Neutrophil (primary cell): Measurements from ENCODE around the gene GCK.

Experiments
- H3K27ac ChIP-seq: fragments of 200-600 bp; sonication (generic); 2 replicates; pipeline ENCODE4 v1.5.1; 2016; ENCODE audit warnings: mild to moderate bottlenecking, moderate library complexity
- H3K27me3 ChIP-seq: fragments of 200-600 bp; sonication (generic); 2 replicates; pipeline ENCODE4 v1.6.0; 2016; ENCODE audit warnings: mild to moderate bottlenecking
- H3K36me3 ChIP-seq: fragments of 200-600 bp; sonication (generic); 2 replicates; pipeline ENCODE4 v1.5.1; 2017
- H3K4me1 ChIP-seq, 2 experiments: fragments of 200-600 bp in 1 of 2; sonication (generic) in 1 of 2; 1 replicate in 1 of 2; 2 replicates in 1 of 2; pipeline versions ENCODE4 v1.5.1 to v1.6.1; 2013 to 2016; ENCODE audit warnings: low read depth in 1 of 2, low read length in 1 of 2, mild to moderate bottlenecking in 1 of 2, moderate library complexity in 1 of 2; ENCODE audit not compliant: control insufficient read depth in 1 of 2, insufficient read depth in 1 of 2
- H3K4me3 ChIP-seq, 2 experiments: fragments of 200-600 bp in 1 of 2; sonication (generic) in 1 of 2; 1 replicate in 1 of 2; 2 replicates in 1 of 2; pipeline ENCODE4 v1.5.1; 2013 to 2016; ENCODE audit warnings: low read depth in 1 of 2, low read length in 1 of 2, mild to moderate bottlenecking in 1 of 2, moderate library complexity in 1 of 2
- H3K9me3 ChIP-seq: fragments of 200-600 bp; sonication (generic); 2 replicates; pipeline ENCODE4 v1.5.1; 2016
- TF ChIP-seq, protein P1 (sequence below): fragments of 200-600 bp; sonication (generic); IDR thresholded peaks from 2 replicates; pipeline ENCODE4 v1.5.1; 2016; ENCODE audit warnings: antibody characterized with exemption

The GCK gene

DNA sequence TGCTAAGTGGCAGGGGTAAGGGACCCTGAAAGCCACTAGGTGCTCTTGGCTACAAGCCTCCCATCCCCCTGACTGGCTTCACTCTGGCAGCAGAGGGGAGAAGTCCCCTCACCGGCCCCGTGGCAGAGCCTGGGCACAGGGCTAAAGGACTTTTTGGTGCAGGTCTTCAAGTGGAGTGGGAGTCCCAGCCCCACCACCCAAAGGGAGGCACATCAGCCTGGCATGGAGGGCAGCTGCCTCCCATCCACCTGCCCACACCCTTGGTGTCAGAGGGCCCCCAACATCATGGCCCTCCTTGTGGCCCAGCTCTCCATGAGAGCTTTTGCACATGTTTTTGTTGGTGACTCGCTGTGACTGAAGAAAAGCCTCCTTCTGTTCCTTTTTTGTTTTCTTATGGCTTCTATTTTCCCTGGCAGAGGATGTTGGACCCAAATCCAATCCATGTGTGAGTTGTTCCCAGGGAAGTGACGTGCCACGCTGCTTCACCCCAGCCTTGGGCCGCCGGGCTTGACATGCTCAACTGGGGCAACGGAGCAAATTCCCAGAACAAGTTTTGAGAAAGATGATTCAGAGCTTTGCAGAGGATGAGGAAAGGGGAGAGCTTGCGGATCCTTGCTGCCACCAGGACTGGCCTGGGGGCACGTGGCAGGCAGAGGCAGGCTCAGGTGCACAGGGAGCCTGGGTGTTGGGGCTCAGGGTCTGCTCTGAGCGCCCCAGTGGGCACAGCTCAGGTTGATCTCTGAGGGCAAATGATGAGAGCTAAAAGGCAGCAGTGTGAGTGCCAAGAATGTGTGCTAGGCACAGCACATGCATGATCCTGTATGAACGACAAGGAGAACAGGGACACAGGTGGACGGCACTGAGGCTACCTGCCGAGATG lies 87.0 kb downstream of the GCK start:
- no peaks in the 10 kb centered on the region for H3K4me1 ChIP-seq
- H3K36me3 ChIP-seq, result no peaks in the 10 kb centered on the region
- H3K9me3 ChIP-seq, result no peaks in the 10 kb centered on the region
- H3K4me3 ChIP-seq, result no peak overlapping the region
- TF ChIP-seq, protein P1, sequence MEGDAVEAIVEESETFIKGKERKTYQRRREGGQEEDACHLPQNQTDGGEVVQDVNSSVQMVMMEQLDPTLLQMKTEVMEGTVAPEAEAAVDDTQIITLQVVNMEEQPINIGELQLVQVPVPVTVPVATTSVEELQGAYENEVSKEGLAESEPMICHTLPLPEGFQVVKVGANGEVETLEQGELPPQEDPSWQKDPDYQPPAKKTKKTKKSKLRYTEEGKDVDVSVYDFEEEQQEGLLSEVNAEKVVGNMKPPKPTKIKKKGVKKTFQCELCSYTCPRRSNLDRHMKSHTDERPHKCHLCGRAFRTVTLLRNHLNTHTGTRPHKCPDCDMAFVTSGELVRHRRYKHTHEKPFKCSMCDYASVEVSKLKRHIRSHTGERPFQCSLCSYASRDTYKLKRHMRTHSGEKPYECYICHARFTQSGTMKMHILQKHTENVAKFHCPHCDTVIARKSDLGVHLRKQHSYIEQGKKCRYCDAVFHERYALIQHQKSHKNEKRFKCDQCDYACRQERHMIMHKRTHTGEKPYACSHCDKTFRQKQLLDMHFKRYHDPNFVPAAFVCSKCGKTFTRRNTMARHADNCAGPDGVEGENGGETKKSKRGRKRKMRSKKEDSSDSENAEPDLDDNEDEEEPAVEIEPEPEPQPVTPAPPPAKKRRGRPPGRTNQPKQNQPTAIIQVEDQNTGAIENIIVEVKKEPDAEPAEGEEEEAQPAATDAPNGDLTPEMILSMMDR, result no peak
- H3K27me3 ChIP-seq, result peaks cover 58% of the 10 kb centered on the region
- H3K27ac ChIP-seq, result no peak overlapping the region

DNA sequence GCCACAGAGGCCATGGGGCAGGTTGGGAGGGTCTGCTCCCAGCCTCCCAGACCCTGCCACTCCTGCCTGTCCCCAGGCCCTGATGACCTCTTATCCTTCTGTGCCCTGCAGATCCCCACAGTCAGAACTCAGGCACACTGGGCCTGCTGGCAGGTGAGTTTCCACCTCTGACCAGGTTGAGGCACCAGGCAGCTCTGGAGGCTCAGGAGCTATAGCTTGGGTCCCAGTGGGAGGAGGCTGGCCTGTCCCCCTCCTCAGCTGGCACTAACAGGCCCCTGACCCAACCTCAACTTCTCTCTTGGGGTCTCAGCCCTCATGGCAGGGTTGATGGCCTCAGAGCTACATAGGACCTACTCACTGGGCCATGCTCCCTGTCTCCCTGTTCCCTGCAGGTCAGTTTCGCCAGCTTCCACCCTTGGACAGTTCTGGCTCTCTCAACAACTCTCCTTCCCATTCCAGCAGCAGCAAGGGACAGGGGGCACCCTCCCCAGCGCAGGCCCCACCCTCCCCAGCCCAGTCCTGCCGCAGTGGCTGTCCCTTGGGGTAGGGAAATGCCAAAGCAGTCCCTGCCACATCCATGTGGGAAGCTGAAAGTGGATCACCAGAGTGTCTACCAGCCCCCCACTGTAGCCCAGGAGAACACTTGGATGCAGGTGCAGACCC lies 87.8 kb downstream of the GCK start:
- Histone ChIP-seq H3K4me3 (no peak overlapping the region), H3K27me3 (peaks cover 51% of the 10 kb centered on the region), H3K4me1 (no peaks in the 10 kb centered on the region), H3K27ac (no peak overlapping the region), H3K36me3 (no peaks in the 10 kb centered on the region), H3K9me3 (no peaks in the 10 kb centered on the region)
- TF ChIP-seq, protein P1, result no peak

DNA sequence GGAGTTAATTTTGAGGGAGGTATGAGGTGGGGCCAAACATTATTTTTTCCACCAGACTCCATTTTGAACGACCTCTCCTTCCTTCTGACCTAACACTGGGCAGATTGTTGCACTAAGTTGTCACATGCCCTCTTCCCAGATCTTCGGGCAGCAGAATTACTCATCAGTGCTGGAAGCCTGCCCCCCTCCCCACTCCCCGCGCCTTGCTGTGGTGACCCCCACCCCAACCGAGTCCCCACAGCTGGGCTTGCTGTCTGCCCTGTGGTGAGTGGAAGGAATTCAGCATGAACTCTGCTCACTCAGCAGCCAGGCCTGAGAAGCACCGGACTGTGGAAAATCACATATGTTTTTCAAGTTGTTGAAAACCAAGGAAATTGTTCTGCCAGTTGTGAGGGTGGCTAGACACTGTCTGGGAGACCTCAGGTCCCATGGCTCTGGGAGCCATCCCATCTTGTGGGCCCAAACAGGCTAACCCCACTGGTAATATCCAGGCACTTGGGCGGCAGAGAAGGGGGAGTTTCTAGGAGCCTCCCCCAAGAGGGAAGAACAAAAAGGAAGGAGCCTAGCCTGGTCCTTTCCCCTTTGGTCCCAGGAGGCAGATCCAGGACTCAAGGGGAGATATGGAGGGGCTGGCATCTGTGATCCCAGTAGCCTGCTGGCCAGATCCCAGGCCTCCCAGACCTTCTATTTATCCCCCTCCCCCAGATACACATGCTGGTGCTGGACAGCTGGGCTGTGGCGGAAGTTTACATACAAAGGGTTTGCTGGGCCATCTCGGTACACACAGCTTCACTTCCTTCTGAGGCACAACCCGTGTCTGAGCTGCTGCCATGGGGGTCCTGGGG lies 88.6 kb downstream of the GCK start:
- H3K9me3 ChIP-seq, result no peaks in the 10 kb centered on the region
- no peak overlapping the region for H3K4me3 ChIP-seq
- TF ChIP-seq, protein P1, result no peak
- no peak overlapping the region for H3K27ac ChIP-seq
- no peaks in the 10 kb centered on the region for H3K36me3 ChIP-seq
- peaks cover 43% of the 10 kb centered on the region for H3K27me3 ChIP-seq
- no peaks in the 10 kb centered on the region for H3K4me1 ChIP-seq

DNA sequence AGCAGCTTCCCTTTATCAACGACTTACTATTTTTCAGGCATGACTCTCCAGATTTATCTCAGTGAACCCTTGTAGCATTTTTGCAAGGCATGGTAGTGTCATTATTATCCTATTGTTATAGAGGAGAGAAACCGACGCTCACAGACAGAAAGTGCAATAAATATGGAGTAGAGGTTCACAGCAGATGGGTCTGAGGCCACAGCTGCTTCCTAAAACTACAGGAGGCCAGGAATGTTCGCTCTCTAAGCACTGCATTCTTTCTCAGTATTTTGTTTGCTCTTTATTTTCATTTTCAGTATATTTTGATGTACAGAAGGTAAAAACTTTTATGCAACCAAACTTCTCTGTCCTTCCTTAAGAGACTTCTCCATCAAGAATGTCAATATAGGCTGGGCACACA lies 89.6 kb downstream of the GCK start:
- Histone ChIP-seq H3K27me3 (peaks cover 33% of the 10 kb centered on the region), H3K4me3 (no peak overlapping the region), H3K36me3 (no peaks in the 10 kb centered on the region), H3K4me1 (no peaks in the 10 kb centered on the region), H3K27ac (no peak overlapping the region), H3K9me3 (no peaks in the 10 kb centered on the region)
- TF ChIP-seq, protein P1, result no peak
